C4-2B (cell line): Measurements from ENCODE around the gene CETN3.
"Not testable (repeated sequence)": the region's sequence is repeated elsewhere in the genome, so short reads cannot be mapped to it uniquely, and the experiment has no call there.

Source experiments
- H3K27ac ChIP-seq: fragments of 450-650 bp; 2 replicates; pipeline ENCODE4 v1.5.1; 2017
- CTCF ChIP-seq: fragments of 450-650 bp; conservative IDR thresholded peaks from 2 replicates; pipeline ENCODE4 v1.5.1; 2017; ENCODE audit warnings: mild to moderate bottlenecking
- ZFX ChIP-seq: fragments of 450-650 bp; IDR thresholded peaks from 2 replicates; pipeline ENCODE4 v1.6.1; 2017

CETN3 gene

GRCh38 chr5:90383903-90384302 lies 25.7 kb downstream of the CETN3 start:
- TF ChIP-seq ZFX: no peak
- TF ChIP-seq CTCF: no peak
- no peak overlapping the region for H3K27ac ChIP-seq

DNA sequence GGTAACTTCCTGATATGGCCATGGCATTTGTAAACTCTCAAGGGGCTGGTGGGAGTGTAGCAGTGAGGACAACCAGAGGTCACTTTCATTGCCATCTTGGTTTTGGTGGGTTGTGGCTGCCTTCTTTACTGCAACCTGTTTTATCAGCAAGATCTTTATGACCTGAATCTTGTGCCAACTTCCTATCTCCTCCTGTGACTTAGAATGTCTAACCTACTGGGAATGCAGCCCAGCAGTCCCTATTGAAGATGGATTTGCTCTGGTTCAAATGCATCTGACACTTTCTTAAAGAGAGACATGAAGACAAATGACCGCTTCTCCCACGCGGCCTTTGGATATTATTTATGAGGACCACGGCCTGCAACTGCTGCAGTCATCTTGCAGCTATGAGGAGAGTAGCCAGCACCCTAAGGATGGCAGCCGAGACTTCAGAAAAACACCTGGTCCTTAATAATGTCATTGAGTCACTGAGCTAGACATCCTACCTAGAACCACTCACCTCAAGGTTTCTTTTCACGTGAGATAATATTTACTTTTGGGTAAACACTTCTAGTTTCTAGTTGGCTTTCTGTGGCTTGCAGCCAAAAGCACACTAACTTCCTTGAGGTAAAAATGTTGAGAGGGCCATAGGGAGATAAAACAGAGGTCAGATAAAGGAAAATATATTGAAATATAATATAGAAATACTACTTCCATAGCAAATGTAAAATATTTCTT lies 28.2 kb downstream of the CETN3 start:
- TF ChIP-seq ZFX: no peak
- TF ChIP-seq CTCF: no peak

DNA sequence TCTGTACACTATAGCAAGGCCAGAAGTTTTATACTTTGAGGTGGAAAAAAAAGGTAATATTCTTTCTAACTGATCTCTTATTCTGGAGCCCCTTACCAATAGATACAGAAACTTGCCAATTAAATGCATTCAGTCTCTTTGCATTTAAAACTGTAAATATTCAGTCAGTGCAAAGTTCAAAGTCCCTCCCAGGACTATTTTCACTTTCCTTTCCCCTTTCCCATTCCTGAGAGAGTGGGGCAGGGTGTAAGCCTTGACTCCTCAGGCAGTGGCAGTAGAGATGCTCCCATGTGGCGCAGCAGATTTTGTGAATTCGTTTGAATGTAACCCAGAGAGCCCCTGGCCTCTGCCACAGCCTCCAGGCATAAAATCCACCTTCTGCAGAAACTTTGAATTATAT lies 29.9 kb downstream of the CETN3 start:
- TF ChIP-seq CTCF (no peak), ZFX (no peak)

More for the DNA sequence above, 28.2 kb downstream of the CETN3 start:
- peak overlapping the region; percentile 34; the same call in 1 of the 2 replicates for H3K27ac ChIP-seq

GRCh38 chr5:90378752-90379151 lies 30.8 kb downstream of the CETN3 start:
- no peak overlapping the region for H3K27ac ChIP-seq
- TF ChIP-seq CTCF (no peak), ZFX (no peak)

More for the DNA sequence above, 29.9 kb downstream of the CETN3 start:
- no peak overlapping the region for H3K27ac ChIP-seq

DNA sequence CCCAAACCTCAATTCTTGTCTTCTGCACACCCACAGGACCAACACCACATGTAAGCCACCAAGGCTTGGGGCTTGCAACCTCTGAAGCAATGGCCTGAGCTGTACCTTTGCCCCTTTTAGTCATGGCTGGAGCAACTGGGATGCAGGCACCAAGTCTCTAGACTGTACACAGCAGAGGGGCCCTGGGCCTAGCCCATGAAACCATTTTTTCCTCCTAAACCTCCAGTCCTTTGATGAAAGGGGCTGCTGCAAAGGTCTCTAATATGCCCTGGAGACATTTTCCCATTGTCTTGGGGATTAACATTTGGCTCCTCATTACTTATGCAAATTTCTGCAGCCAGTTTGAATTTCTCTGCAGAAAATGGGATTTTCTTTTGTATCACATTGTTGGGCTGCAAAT lies 38.3 kb downstream of the CETN3 start:
- not testable (repeated sequence) for H3K27ac ChIP-seq

DNA sequence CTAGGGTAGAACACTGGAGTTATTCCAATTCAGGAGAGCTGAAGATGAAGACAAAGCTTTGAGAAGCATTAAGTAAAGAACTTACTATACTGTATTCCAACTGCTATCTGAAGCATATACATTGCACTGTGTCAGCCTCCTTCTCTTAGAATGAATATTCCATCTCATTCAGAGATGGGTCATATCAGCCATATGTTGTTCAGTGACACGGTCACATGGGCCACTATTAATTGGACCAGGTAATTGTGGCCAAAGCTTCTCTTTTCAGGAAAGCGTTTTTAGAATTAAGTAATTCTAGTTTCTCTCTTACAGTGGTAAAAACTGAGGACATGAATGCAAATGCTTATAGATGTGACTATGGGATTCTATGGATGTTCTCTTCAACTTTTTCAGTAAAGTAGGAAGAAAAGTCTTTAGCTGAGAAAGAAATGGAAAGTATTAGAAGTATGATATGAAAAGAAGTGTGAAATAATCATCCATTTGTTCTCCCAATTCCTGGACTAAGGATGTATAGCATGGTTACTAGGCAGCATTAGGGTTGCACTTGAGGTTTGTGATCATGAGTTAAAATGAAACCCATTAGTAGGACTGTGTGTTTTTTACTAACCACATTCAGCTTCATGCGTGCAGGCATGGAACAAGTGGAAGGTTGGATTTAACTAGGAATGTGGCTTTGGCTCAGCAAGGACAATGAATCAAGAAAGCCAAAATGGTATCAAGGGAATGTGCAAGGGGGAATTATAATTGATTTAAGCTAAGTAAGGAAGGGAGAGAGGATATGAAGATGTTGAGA lies 40.9 kb downstream of the CETN3 start:
- TF ChIP-seq CTCF: no peak
- TF ChIP-seq ZFX: no peak
- no peak overlapping the region for H3K27ac ChIP-seq

- no peak for TF ChIP-seq ZFX
- TF ChIP-seq CTCF: no peak
- no peak overlapping the region for H3K27ac ChIP-seq
Measured at GRCh38 chr5:90367879-90368278, 41.7 kb downstream of the CETN3 start.
